Measurements from ENCODE around the gene LIPT1. TPM values are rescaled to one million over a fixed set of nuclear protein-coding genes. Genes with fewer than 3 reads are reported as not detected.
"Not testable (repeated sequence)": the region's sequence is repeated elsewhere in the genome, so short reads cannot be mapped to it uniquely, and the experiment has no call there.

Gene LIPT1
- total RNA-seq, 1 donor from 2014 or later: 7.1 TPM

- intact Hi-C loops (cut with micrococcal nuclease): no loop called here
- DNase-seq: no peak
Measured at GRCh38 chr2:99169534-99169933, 14.8 kb downstream of the LIPT1 start.

GRCh38 chr2:99171377-99172140, 16.8 kb downstream of the LIPT1 start:
- ATAC-seq (no peak), DNase-seq (no peak)
- intact Hi-C loops (cut with micrococcal nuclease): no loop called here

More at GRCh38 chr2:99169534-99169933, 14.8 kb downstream of the LIPT1 start:
- no peak for ATAC-seq

GRCh38 chr2:99180755-99181623, 26.2 kb downstream of the LIPT1 start, which contains the start of the genes MITD1 and MRPL30:
MITD1 (minus strand) TSS chr2:99181058; CDS start chr2:99180981, 77 bp downstream.
MRPL30 (plus strand) TSS chr2:99181184; CDS start chr2:99186204, 5,020 bp downstream.
- ATAC-seq (peak; percentile 99), DNase-seq (peak; percentile 91)
- intact Hi-C loops (cut with micrococcal nuclease): no loop called here

GRCh38 chr2:99181624-99182000, 26.8 kb downstream of the LIPT1 start:
- DNase-seq: no peak
- intact Hi-C loops (cut with micrococcal nuclease): no loop called here

GRCh38 chr2:99183025-99183424, 28.3 kb downstream of the LIPT1 start:
- intact Hi-C loops (cut with micrococcal nuclease): no loop called here
- DNase-seq (no peak), ATAC-seq (no peak)

More at GRCh38 chr2:99181624-99182000, 26.8 kb downstream of the LIPT1 start:
- no peak for ATAC-seq

GRCh38 chr2:99184811-99185210, 30.0 kb downstream of the LIPT1 start:
- DNase-seq (no peak), ATAC-seq (no peak)
- intact Hi-C loops (cut with micrococcal nuclease): no loop called here

GRCh38 chr2:99187011-99187410, 32.2 kb downstream of the LIPT1 start:
- intact Hi-C loops (cut with micrococcal nuclease): no loop called here
- ATAC-seq (no peak), DNase-seq (no peak)

- intact Hi-C loops (cut with micrococcal nuclease): no loop called here
- ATAC-seq: no peak
- no peak for DNase-seq
Measured at GRCh38 chr2:99188357-99188756, 33.6 kb downstream of the LIPT1 start.

- ATAC-seq (no peak), DNase-seq (no peak)
- intact Hi-C loops (cut with micrococcal nuclease): no loop called here
Measured at GRCh38 chr2:99190548-99190947, 35.8 kb downstream of the LIPT1 start.

GRCh38 chr2:99192364-99192763, 37.6 kb downstream of the LIPT1 start:
- DNase-seq; ATAC-seq; intact Hi-C loops (cut with micrococcal nuclease): not testable (repeated sequence)

GRCh38 chr2:99198103-99198841, 43.5 kb downstream of the LIPT1 start:
- ATAC-seq (no peak), DNase-seq (no peak)
- intact Hi-C loops (cut with micrococcal nuclease): no loop called here

- intact Hi-C loops (cut with micrococcal nuclease): no loop called here
- no peak for DNase-seq
- no peak for ATAC-seq
Measured at GRCh38 chr2:99200076-99200800, 45.5 kb downstream of the LIPT1 start.

GRCh38 chr2:99201959-99202678, 47.4 kb downstream of the LIPT1 start:
- intact Hi-C loops (cut with micrococcal nuclease): no loop called here
- DNase-seq (no peak), ATAC-seq (no peak)

GRCh38 chr2:99205491-99205890, 50.7 kb downstream of the LIPT1 start:
- intact Hi-C loops (cut with micrococcal nuclease): no loop called here
- DNase-seq (no peak), ATAC-seq (no peak)
